ENCODE data around the gene MYO1H.

GRCh38 chr12:109302770-109303169, 44.9 kb upstream of the MYO1H start:
- TF ChIP-seq ZNF609 (CRISPR knock-in tag; IDR thresholded peaks at IDR 0.05; ENCODE audit: borderline replicate concordance) (no peak), REST (IDR thresholded peaks at IDR 0.05; ENCODE audit: borderline replicate concordance in 1 of 2, low read depth in 1 of 2, low read length in 2 of 2) (no peak), ATF2 (CRISPR knock-in tag; IDR thresholded peaks at IDR 0.05) (no peak), GABPB1 (CRISPR knock-in tag; IDR thresholded peaks at IDR 0.05) (no peak), TAF1 (CRISPR knock-in tag; IDR thresholded peaks at IDR 0.05) (no peak), SMAD3 (CRISPR knock-in tag; IDR thresholded peaks at IDR 0.05) (no peak), DR1 (CRISPR knock-in tag; IDR thresholded peaks at IDR 0.05) (no peak)

All from HepG2 (cell line).